CD8-positive, alpha-beta memory T cell (primary cell): Measurements from ENCODE around the gene SH3BP4. TPM values are rescaled to one million over a fixed set of nuclear protein-coding genes. Genes with fewer than 3 reads are reported as not detected.

Experiments used
- CTCF ChIA-PET: fragments of 350-600 bp; sonication (Branson Sonifier 250); formaldehyde crosslinking; loops from one replicate; lab custom pipeline; 2021; ENCODE audit warnings: antibody characterized with exemption; lab: Charles Lee
- POLR2A ChIA-PET: fragments of 350-600 bp; sonication (Branson Sonifier 250); formaldehyde crosslinking; loops from one replicate; lab custom pipeline; 2021; ENCODE audit warnings: antibody characterized with exemption; lab: Charles Lee
- DNase-seq, 5 donors: peaks; one replicate each; pipeline versions ENCODE4 v3.0.0 to v3.0.0-alpha.2; 2020 to 2022; ENCODE audit warnings: mixed read lengths in 1 of 5
- H3K27ac ChIP-seq: one replicate; pipeline ENCODE4 v1.7.0; 2013; ENCODE audit warnings: low read depth, mild to moderate bottlenecking, low read length, moderate library complexity
- H3K27me3 ChIP-seq: 2 replicates; pipeline ENCODE4 v1.7.0; 2013; ENCODE audit warnings: low read length, mild to moderate bottlenecking; ENCODE audit not compliant: insufficient read depth, poor library complexity, severe bottlenecking
- H3K36me3 ChIP-seq: 2 replicates; pipeline ENCODE4 v1.7.0; 2013; ENCODE audit warnings: mild to moderate bottlenecking, low read length, moderate library complexity; ENCODE audit not compliant: insufficient read depth
- H3K4me1 ChIP-seq: 2 replicates; pipeline ENCODE4 v1.7.0; 2013; ENCODE audit warnings: mild to moderate bottlenecking, low read length, moderate library complexity; ENCODE audit not compliant: insufficient read depth
- H3K4me3 ChIP-seq: 2 replicates; pipeline ENCODE4 v1.7.0; 2013; ENCODE audit warnings: mild to moderate bottlenecking, low read length
- H3K9me3 ChIP-seq: 2 replicates; pipeline ENCODE4 v1.7.0; 2013; ENCODE audit warnings: mild to moderate bottlenecking, low read length
- H3K27ac Mint-ChIP-seq, 8 donors: one replicate each; pipeline ENCODE4 v1.8.0; 2020 to 2021; ENCODE audit warnings: mixed read lengths in 8 of 8, mild to moderate bottlenecking in 6 of 8, inconsistent platforms in 3 of 8, moderate library complexity in 3 of 8
- H3K27me3 Mint-ChIP-seq, 2 donors: one replicate each; pipeline ENCODE4 v1.8.0; 2020 to 2021; ENCODE audit warnings: mixed read lengths in 2 of 2, mild to moderate bottlenecking in 1 of 2, moderate library complexity in 1 of 2
- H3K36me3 Mint-ChIP-seq, 3 donors: one replicate each; pipeline ENCODE4 v1.8.0; 2020 to 2021; ENCODE audit warnings: mixed read lengths in 3 of 3, inconsistent platforms in 1 of 3, mild to moderate bottlenecking in 1 of 3
- H3K4me1 Mint-ChIP-seq, 3 donors: one replicate each; pipeline ENCODE4 v1.8.0; 2020 to 2021; ENCODE audit warnings: mixed read lengths in 3 of 3, inconsistent platforms in 1 of 3, mild to moderate bottlenecking in 1 of 3
- H3K4me3 Mint-ChIP-seq, 7 donors: one replicate each; pipeline ENCODE4 v1.8.0; 2020 to 2021; ENCODE audit warnings: mixed read lengths in 7 of 7, mild to moderate bottlenecking in 6 of 7, moderate library complexity in 4 of 7, inconsistent platforms in 2 of 7
- H3K9me3 Mint-ChIP-seq, 5 donors: one replicate each; pipeline ENCODE4 v1.8.0; 2020 to 2022; ENCODE audit warnings: mixed read lengths in 5 of 5, mild to moderate bottlenecking in 3 of 5, moderate library complexity in 2 of 5, inconsistent platforms in 1 of 5
- polyA plus RNA-seq: library from polyadenylated mRNA; unstranded; fragments of 300-500 nt; fragmentation: Illumina TruSeq; gene quantifications from one replicate; pipeline ENCODE4 v1.2.3, GENCODE V29; 2021
- total RNA-seq, 2 experiments: library from RNA; stranded (reverse); gene quantifications; one replicate each; pipeline ENCODE4 v1.2.3, GENCODE V29; 2021

The SH3BP4 gene
- total and polyA plus RNA-seq, 3 experiments from 2014 or later, result 0.18 TPM; not detected in 2

DNA sequence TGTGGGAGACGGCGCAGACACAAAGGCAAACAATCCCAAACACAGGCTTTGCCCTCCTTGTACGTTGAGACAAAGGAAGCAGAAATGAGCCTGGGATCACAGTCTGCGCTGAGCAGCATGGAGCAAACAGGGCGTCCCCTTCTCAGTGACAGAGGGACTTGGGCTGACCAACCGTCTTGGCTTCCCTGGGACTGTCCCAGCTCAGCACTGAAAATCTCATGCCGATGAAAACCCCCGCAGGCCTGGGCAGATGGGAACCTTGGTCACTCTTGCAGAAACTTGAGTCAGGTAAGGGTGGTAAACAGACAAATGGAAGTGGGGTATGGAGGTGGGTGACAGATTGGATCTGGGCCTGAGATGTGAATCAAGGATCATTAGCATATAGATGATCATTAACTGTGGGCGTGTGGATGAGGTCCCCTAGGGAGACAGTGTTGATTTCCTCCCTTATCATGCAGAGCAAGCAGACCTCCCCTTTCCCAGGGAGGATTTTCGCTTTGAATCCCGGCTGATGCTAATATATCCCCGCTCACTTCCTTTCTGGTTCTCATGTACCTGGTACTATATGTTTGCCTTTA is 19.1 kb upstream of the SH3BP4 start:
- H3K36me3 ChIP-seq, result no peaks in the 10 kb centered on the region
- no peaks in the 10 kb centered on the region for H3K4me1 Mint-ChIP-seq
- no peak overlapping the region for H3K4me3 Mint-ChIP-seq
- H3K27me3 Mint-ChIP-seq, result peaks cover 12 to 31% of the 10 kb centered on the region in 2 donors
- CTCF ChIA-PET, result no interaction called here
- H3K4me1 ChIP-seq, result no peaks in the 10 kb centered on the region
- no peak overlapping the region for H3K27ac Mint-ChIP-seq
- no peak for DNase-seq
- no peaks in the 10 kb centered on the region for H3K9me3 Mint-ChIP-seq
- H3K27ac ChIP-seq, result no peak overlapping the region
- H3K4me3 ChIP-seq, result no peak overlapping the region
- POLR2A ChIA-PET, result no interaction called here
- H3K27me3 ChIP-seq, result no peaks in the 10 kb centered on the region
- no peaks in the 10 kb centered on the region for H3K9me3 ChIP-seq
- no peaks in the 10 kb centered on the region for H3K36me3 Mint-ChIP-seq

DNA sequence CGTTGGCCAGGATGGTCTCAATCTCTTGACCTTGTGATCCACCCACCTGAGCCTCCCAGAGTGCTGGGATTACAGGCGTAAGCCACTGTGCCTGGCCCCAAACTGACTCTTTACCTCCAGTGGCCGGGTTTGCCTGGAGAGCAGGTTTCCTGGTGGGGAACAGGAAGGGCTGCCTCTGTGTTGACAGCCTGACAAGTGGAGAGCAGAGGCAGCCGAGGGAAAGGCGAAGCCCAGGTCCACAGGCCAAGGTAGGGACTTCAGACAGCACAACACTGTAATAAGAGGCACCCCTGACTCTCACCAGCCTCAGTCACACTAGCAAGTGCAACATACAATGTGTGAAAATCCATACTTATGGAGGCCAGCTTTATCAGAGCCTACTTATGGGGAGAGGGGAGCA is 16.5 kb upstream of the SH3BP4 start:
- H3K27ac Mint-ChIP-seq, result no peak overlapping the region
- H3K4me3 Mint-ChIP-seq, result no peak overlapping the region
- Histone ChIP-seq H3K4me1 (no peaks in the 10 kb centered on the region), H3K9me3 (no peaks in the 10 kb centered on the region), H3K27me3 (no peaks in the 10 kb centered on the region), H3K27ac (no peak overlapping the region), H3K4me3 (no peak overlapping the region), H3K36me3 (no peaks in the 10 kb centered on the region)
- no peaks in the 10 kb centered on the region for H3K9me3 Mint-ChIP-seq
- ChIA-PET CTCF (no interaction called here), POLR2A (no interaction called here)
- H3K4me1 Mint-ChIP-seq, result no peaks in the 10 kb centered on the region
- H3K36me3 Mint-ChIP-seq, result no peaks in the 10 kb centered on the region
- no peak for DNase-seq
- peaks cover 17 to 48% of the 10 kb centered on the region in 2 donors for H3K27me3 Mint-ChIP-seq

DNA sequence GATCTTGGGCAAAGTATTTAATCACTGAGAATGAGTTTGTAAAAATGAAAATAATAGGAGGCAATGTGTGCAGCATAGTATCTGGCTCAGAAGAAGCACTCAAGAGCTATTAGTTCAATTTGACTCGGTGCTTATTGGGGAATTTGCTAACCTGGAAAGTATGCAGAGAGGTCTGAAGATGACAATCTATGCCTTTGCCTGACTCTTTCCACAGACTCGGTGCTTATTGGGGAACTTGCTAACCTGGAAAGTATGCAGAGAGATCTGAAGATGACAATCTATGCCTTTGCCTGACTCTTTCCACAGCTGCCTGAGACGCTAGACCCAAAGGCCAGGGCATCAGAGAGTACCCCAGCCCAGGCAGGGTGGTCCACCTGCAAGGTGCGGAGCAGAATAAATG is 12.2 kb upstream of the SH3BP4 start:
- no peaks in the 10 kb centered on the region for H3K27me3 ChIP-seq
- DNase-seq, result no peak
- no peak overlapping the region for H3K4me3 ChIP-seq
- no peak overlapping the region for H3K27ac ChIP-seq
- Mint-ChIP-seq H3K4me3 (no peak overlapping the region), H3K27me3 (peaks cover 17 to 66% of the 10 kb centered on the region in 2 donors), H3K9me3 (peaks cover 3 to 8% (median 4%) of the 10 kb centered on the region in 5 donors), H3K36me3 (no peaks in the 10 kb centered on the region), H3K27ac (no peak overlapping the region), H3K4me1 (no peaks in the 10 kb centered on the region)
- H3K9me3 ChIP-seq, result no peaks in the 10 kb centered on the region
- ChIA-PET POLR2A (no interaction called here), CTCF (no interaction called here)
- no peaks in the 10 kb centered on the region for H3K4me1 ChIP-seq
- no peaks in the 10 kb centered on the region for H3K36me3 ChIP-seq

DNA sequence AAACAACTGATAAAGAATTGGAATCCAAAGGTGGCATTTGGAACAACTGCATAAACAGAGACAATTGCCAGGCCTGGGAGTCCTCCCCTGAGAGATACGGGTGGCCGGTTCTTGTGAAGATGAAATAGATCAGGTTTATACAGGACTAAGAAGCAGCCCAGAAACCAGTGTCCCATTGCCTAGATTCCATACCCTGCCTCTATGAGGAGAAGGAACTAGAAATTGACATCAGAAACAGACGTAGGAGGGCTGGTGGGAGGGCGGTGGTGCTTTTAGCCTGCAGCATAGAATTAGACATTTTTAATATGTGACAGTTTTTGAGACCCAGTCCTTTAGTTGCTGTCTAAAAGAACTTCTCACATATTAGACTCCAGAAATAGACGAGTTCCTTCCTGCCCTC is 11.8 kb upstream of the SH3BP4 start:
- no peak overlapping the region for H3K27ac Mint-ChIP-seq
- peaks cover 3 to 8% (median 4%) of the 10 kb centered on the region in 5 donors for H3K9me3 Mint-ChIP-seq
- Histone ChIP-seq H3K9me3 (no peaks in the 10 kb centered on the region), H3K4me1 (no peaks in the 10 kb centered on the region), H3K27ac (no peak overlapping the region), H3K36me3 (no peaks in the 10 kb centered on the region), H3K4me3 (no peak overlapping the region), H3K27me3 (no peaks in the 10 kb centered on the region)
- no peaks in the 10 kb centered on the region for H3K4me1 Mint-ChIP-seq
- POLR2A ChIA-PET, result no interaction called here
- H3K4me3 Mint-ChIP-seq, result no peak overlapping the region
- no peaks in the 10 kb centered on the region for H3K36me3 Mint-ChIP-seq
- no peak for DNase-seq
- H3K27me3 Mint-ChIP-seq, result peaks cover 20 to 68% of the 10 kb centered on the region in 2 donors
- CTCF ChIA-PET, result no interaction called here

DNA sequence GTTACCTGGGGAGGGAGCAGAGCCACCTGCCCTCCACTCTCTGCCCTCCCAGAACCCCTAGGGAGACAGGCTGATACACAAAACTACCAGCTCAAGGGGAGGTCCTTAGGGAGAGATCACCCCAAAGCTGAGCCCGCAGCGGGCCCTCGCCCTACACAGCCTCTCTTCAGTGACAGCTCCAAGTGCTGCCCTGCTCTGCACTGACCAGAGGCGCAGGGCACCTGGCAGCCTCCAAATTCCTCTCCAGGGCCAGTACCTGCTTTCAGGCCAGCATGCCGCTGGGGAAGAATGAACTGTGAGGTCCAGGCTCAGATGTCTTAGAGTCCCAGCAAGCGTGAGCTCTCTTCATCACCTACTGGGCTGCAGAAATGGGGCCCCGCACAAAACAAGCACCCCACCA is 11.3 kb upstream of the SH3BP4 start:
- Mint-ChIP-seq H3K4me3 (no peak overlapping the region), H3K27me3 (peaks cover 20 to 67% of the 10 kb centered on the region in 2 donors), H3K4me1 (no peaks in the 10 kb centered on the region), H3K9me3 (peaks cover 3 to 8% (median 4%) of the 10 kb centered on the region in 5 donors), H3K36me3 (no peaks in the 10 kb centered on the region), H3K27ac (no peak overlapping the region)
- no peaks in the 10 kb centered on the region for H3K27me3 ChIP-seq
- DNase-seq, result no peak
- no peak overlapping the region for H3K4me3 ChIP-seq
- POLR2A ChIA-PET, result no interaction called here
- H3K36me3 ChIP-seq, result no peaks in the 10 kb centered on the region
- no peaks in the 10 kb centered on the region for H3K4me1 ChIP-seq
- H3K9me3 ChIP-seq, result no peaks in the 10 kb centered on the region
- H3K27ac ChIP-seq, result no peak overlapping the region
- CTCF ChIA-PET, result no interaction called here

DNA sequence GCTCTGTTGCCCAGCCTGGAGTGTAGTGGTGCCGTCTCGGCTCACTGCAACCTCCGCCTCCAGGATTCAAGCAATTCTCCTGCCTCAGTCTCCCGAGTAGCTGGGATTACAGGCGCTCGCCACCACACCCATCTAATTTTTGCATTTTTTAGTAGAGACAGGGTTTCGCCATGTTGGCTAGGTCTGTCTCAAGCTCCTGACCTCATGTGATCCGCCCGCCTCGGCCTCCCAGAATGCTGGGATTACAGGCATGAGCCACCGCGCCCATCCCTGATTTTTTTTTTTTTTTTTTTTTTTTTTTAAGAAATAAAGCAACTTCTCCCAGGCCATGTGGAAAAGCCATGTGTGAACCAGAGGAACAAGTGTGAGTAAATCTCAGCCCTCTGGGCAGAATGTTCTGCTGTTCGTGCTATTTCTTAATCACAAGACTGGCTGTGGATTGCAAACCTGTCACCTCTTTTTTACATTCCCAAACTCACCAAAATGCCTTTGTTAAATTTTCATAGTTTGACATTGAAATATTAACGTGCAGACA is 6.4 kb upstream of the SH3BP4 start:
- Mint-ChIP-seq H3K27me3 (peaks cover 20 to 65% of the 10 kb centered on the region in 2 donors), H3K4me1 (peaks cover 1 to 5% (median 2%) of the 10 kb centered on the region in 3 donors), H3K27ac (no peak overlapping the region), H3K9me3 (peaks cover 3 to 11% (median 5%) of the 10 kb centered on the region in 5 donors), H3K36me3 (no peaks in the 10 kb centered on the region), H3K4me3 (no peak overlapping the region)
- ChIA-PET CTCF (no interaction called here), POLR2A (no interaction called here)
- H3K4me3 ChIP-seq, result no peak overlapping the region
- H3K27me3 ChIP-seq, result peaks cover 12% of the 10 kb centered on the region
- no peak for DNase-seq
- H3K36me3 ChIP-seq, result no peaks in the 10 kb centered on the region
- no peaks in the 10 kb centered on the region for H3K4me1 ChIP-seq
- H3K27ac ChIP-seq, result no peak overlapping the region
- H3K9me3 ChIP-seq, result no peaks in the 10 kb centered on the region

DNA sequence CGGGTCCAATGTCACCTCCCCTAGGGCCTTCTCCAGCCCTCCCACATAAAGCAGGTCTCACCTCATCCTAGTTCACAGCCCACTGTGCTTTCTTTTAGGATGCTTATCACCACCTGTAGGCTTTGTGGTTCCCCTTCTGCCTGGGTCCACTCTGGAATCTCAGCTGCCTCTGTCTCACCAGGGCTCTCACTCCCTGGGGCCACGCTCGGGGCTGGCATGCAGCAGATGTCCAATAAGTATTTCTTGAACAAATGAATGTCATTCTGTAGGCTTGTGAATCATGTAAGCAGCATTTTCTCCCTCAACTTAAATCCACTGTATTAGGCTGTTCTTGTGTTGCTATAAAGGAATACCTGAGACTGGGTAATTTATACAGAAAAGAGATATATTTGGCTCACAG is 4.3 kb upstream of the SH3BP4 start:
- no peaks in the 10 kb centered on the region for H3K36me3 ChIP-seq
- no peak overlapping the region for H3K4me3 Mint-ChIP-seq
- peaks cover 7 to 11% (median 7%) of the 10 kb centered on the region in 3 donors for H3K4me1 Mint-ChIP-seq
- H3K4me1 ChIP-seq, result no peaks in the 10 kb centered on the region
- no peak overlapping the region for H3K27ac Mint-ChIP-seq
- ChIA-PET CTCF (no interaction called here), POLR2A (no interaction called here)
- H3K27me3 ChIP-seq, result peaks cover 17% of the 10 kb centered on the region
- no peak overlapping the region for H3K4me3 ChIP-seq
- H3K9me3 Mint-ChIP-seq, result peaks cover 3 to 11% (median 5%) of the 10 kb centered on the region in 5 donors
- H3K9me3 ChIP-seq, result no peaks in the 10 kb centered on the region
- H3K27ac ChIP-seq, result no peak overlapping the region
- no peaks in the 10 kb centered on the region for H3K36me3 Mint-ChIP-seq
- H3K27me3 Mint-ChIP-seq, result peaks cover 28 to 68% of the 10 kb centered on the region in 2 donors
- DNase-seq, result no peak

DNA sequence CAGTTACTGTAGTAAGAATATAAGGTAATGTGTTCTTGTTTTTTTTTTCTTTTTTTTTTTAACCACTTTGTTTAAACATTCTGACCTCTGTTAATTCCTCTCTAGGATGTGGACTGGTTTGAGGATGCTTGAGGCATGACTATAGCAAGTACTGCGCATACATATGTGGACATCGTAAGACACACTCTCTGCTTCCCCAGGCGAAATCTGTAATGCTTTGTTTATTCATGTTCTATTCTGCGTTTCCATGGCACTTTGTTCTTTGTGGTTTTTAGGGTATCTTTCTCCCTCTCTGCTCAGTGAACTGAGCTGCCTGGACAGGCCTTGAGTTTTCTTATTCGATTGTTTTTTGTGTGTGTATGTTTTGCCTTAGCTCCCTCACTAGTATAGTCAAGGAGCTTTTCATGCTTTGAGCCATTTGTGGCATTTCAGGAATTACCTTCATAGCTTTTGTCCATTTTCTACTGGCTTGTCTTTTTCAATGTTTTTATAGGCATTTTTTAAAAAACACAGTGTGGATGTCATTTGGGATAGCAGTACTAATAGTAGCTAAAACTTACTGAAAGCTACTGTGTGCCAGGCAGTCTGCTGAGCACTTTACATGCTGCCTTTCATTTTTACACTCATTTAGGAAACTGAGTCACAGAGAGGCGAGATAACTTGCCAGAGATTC is 1.9 kb upstream of the SH3BP4 start:
- peak overlapping the region in 1 of 8 donors; percentile 13 for H3K27ac Mint-ChIP-seq
- CTCF ChIA-PET, result no interaction called here
- Histone ChIP-seq H3K27me3 (peaks cover 24% of the 10 kb centered on the region), H3K9me3 (no peaks in the 10 kb centered on the region), H3K36me3 (no peaks in the 10 kb centered on the region), H3K27ac (no peak overlapping the region), H3K4me1 (no peaks in the 10 kb centered on the region), H3K4me3 (no peak overlapping the region)
- POLR2A ChIA-PET, result no interaction called here
- H3K9me3 Mint-ChIP-seq, result peaks cover 0 to 7% (median 0%) of the 10 kb centered on the region in 5 donors
- peaks cover 7 to 22% (median 12%) of the 10 kb centered on the region in 3 donors for H3K4me1 Mint-ChIP-seq
- H3K36me3 Mint-ChIP-seq, result no peaks in the 10 kb centered on the region
- DNase-seq, result no peak
- H3K27me3 Mint-ChIP-seq, result peaks cover 46 to 76% of the 10 kb centered on the region in 2 donors
- peak overlapping the region in 5 of 7 donors; percentile 24 to 72 (median 54) for H3K4me3 Mint-ChIP-seq
